ENCODE results near the gene GNG7.

DNA sequence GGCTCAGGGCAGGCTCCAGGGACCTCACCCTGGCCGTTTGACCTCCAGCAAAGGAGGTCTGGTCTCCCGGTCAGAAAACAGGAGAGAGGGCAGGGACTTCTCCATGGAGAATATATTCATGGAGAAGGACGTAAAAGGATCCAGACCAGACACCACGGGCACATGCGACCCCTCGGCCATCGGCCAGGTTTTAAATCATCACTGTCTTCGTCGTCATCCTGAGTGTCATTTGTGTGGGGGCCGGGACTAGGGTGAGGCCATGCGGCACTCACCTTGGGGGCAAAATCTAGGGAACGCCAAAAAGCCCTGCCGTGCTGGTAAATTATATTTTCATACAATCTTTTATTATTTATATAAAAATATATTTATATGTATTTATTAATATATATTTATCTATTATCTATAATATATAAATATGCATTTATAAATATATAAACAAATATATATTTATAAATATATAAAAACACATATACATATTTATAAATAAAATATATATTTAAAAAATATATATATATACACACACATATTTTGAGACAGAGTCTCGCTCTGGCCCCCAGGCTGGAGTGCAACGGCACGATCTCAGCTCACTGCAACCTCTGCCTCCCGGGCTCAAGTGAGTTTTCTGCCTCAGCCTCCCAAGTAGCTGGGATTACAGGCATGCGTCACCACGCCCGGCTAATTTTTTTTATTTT lies 151.2 kb downstream of the GNG7 start:
- no peak for TF ChIP-seq POLR2A (IDR thresholded peaks at IDR 0.05)
- no peak for TF ChIP-seq POLR2AphosphoS5 (IDR thresholded peaks at IDR 0.05)
- TF ChIP-seq, protein P1, sequence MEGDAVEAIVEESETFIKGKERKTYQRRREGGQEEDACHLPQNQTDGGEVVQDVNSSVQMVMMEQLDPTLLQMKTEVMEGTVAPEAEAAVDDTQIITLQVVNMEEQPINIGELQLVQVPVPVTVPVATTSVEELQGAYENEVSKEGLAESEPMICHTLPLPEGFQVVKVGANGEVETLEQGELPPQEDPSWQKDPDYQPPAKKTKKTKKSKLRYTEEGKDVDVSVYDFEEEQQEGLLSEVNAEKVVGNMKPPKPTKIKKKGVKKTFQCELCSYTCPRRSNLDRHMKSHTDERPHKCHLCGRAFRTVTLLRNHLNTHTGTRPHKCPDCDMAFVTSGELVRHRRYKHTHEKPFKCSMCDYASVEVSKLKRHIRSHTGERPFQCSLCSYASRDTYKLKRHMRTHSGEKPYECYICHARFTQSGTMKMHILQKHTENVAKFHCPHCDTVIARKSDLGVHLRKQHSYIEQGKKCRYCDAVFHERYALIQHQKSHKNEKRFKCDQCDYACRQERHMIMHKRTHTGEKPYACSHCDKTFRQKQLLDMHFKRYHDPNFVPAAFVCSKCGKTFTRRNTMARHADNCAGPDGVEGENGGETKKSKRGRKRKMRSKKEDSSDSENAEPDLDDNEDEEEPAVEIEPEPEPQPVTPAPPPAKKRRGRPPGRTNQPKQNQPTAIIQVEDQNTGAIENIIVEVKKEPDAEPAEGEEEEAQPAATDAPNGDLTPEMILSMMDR (IDR thresholded peaks at IDR 0.05) = no peak

All from suprapubic skin (tissue), 4 donors.